ENCODE data around the gene TMEM129.
A peak's percentile ranks its signal among the peaks of the same experiment; 100 is the strongest.
"Not testable (repeated sequence)": the region's sequence is repeated elsewhere in the genome, so short reads cannot be mapped to it uniquely, and the experiment has no call there.

TMEM129 gene

DNA sequence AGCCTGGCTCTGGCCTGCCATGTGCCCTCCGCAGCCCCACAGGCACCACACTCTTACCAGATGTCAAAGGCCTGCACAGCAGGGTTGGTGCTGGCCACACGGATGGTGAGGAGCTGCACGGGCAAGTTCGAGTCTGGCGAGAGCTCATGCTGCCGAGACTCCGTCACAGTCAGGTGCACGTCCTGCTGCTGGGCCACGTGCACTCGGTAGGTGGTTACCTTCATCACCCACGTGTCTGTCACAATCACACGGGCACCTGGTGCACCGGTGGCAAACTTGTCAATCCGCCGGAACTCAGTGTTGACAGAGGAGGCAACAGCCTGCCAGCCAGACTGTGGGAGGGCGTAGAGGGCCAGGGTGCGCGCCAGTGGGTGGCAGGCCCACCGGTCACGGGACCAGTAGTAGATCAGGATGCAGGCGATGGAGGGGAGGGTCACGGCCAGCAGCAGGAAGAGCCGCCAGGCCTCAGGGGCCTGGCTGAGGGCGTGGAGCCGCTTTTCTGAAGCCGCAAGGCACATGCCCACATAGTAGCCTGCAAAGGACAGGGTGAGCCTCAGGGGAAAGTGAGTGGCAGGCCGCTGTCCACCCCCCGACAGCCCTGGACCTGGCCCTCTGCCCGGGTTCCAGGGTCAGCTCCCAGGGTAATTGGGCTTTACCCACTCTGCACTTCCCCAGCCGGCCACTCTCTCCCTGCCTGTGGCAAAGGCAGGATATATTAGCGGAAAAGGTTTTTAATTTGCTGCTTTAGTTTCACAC, 2.9 kb downstream of the TMEM129 start:
- DNase-seq = no peak

DNA sequence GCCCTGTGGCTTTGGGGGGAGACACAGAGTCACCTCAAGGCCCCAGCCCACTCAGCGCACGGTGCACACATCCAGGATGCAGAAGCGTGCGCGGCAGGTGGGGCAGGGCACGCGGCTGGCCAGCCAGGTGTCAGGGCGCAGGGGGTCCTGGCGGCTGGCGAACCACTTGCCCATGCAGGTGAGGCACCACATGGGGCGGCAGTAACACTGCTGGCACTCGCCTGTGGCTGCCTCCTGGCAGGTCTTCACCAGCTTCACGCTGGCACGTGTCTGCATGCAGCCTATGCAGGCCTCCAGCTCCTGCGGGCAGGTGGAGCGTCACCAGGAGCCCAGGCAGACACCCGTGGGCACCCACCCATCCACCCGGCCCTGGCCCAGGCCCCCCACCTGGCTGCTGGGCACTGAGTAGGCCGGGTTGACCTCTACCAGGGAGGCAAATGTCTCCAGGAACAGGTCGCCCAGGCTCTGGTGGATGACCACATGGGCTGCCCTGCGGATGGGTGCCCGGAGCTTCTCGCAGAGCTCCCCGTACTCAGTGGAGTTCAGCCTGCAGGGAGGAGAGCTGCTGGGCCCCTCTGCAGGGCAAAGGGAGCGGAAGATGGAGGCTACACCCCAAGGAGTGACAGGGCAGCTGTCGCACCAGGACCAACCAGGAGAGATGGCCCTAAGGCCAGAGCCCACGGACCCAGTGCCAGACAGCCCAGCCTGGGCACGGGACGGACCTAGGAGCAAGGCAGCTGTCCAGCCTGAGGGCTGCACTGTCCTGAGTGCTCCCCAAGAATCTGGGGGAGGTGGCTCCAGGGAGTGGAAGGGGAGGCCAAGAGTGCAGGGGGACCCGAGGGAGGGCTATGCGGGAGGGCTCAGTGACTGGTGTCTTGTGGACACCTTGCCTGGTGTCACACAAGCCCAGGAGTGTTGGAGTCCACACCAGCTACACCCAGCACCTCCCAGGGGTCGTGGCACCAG, 3.7 kb downstream of the TMEM129 start:
- no peak for DNase-seq

- no peak for DNase-seq
Measured at GRCh38 chr4:1716065-1716945, 4.8 kb downstream of the TMEM129 start.

DNA sequence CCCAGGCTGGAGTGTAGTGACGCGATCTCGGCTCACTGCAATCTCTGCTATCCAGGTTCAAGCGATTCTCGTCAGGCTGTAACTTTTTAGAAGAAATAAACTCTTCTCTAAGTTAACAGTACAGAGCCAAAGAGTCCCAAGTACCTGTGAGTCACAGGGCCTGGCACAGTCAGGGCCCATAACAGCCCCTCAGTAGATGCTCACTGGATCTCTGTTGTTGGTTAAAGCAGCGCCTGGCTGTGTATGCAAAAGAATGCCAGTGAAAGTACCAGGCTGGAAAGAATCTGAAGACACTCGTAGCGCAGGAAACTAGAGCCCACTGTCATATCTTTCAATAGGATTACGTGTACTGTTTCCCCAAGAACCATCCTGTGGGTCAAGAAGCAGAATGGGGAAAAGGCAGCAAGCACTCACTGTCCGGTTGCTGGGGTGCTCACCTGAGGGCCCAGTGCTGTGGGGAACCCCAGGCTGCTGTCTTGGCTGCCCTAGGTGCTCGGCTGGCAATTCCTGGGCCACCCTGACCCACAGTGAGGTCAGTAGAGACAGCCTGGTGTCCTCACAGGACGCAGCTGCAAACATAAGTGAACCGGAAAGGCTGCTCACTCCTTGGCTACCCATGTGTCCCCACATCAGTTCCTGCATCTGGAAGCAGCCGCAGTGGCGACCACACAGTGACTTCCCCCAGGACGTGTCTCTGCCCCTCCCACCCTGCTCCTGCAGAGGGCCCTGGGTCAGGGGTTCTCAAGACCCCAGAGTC, 5.9 kb downstream of the TMEM129 start:
- no peak for DNase-seq

- DNase-seq = no peak
Measured at GRCh38 chr4:1714303-1715001, 6.7 kb downstream of the TMEM129 start.

DNA sequence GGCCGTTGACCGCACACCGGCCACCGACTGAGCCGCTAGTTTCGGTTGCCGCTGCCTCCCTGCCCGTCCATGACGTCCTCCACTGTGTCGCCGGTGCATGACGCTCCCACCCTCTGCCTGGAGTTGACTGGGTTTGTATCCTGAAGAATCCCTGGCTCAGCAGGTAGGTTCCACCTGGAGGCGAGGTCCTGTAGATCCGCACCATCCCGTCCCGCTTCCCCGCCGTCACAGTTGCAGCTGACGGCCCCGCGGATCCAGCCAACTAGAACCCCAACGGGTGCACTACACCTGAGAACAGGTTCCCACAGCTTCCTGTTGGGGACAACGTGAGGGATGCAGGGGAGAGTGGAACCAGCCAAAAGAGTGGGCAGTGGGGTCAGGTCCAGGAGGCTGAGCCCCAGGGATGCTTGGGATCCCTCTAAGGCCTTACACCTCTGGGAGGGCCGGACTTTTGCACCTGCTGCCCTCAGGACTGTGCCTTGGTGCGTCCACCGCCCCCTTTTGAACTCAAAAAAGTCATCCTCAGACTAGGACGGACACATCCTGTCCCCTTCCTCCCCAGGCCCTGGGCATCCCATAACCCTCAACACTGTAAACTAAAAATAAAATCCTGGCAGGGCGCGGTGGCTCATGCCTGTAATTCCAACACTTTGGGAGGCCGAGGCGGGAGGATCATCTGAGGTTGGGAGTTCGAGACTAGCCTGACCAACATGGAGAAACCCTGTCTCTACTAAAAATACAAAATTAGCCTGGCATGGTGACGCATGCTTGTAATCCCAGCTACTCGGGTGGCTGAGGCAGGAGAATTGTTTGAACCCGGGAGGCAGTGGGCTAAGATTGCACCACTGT, 7.9 kb downstream of the TMEM129 start:
- no peak for DNase-seq

- DNase-seq = peak; percentile 49
Measured at GRCh38 chr4:1712216-1713002, 8.7 kb downstream of the TMEM129 start, which contains the start of gene SLBP. Gene SLBP, minus strand, starts transcription at chr4:1712319. Its CDS starts 131 bp downstream, at chr4:1712188.

DNA sequence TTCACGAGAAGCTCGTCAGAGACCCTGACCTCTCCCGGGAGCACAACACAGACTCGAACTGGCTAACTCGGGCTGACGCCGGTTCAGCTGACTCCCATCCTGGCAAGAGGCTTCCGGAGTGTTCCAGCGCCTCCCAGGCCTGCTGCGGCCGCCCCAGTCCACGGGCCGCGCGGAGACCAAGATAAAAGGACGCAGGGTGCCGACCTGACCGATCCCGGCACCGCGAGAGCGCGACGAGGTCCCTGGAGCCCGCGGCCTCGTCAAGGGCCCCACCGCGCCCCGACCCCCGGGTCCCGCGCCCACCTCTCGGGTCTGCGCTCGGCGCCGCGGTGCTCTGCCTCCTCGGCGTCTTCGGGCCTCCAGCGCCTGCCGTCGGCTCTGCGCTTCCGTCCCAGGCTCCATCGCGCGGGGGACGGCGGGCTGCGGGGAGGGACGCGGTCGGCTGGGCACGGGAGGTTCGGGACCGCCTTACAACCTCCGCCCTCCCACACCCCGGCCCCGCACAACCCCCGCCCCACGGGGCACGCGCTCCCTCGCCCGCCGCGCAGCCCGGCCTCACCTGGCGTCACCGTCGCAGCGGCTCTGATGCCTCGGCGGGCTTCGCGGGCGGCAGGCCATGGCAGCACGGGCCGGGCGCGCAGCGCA, 9.4 kb downstream of the TMEM129 start:
- DNase-seq = no peak

DNA sequence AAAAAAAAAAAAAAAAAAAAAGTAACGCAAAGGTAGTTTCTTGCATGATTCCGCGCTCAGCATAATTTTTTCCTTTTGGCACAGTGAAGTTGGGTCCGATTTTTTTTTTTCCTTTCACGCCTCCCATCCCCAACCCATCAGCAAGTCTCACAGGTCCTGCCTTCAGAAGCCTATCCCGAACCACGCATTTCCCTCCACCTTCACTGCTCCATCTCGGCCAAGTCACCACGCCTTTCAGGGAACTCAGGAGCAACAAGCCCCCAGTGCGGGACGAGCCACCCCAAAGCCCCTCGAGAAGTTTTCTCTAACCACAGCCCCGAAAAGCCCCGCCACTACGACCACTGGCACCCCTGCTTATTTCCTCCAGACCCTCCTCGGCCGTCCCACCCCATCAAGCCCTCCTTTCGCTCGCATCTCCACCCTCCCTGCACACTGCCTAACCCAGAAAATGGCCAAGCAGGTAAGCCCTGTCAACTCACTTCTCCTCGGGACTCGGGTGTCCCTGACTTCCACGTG, 10.0 kb downstream of the TMEM129 start:
- DNase-seq = no peak

- no peak for DNase-seq
Measured at GRCh38 chr4:1708581-1708980, 12.5 kb downstream of the TMEM129 start.

DNA sequence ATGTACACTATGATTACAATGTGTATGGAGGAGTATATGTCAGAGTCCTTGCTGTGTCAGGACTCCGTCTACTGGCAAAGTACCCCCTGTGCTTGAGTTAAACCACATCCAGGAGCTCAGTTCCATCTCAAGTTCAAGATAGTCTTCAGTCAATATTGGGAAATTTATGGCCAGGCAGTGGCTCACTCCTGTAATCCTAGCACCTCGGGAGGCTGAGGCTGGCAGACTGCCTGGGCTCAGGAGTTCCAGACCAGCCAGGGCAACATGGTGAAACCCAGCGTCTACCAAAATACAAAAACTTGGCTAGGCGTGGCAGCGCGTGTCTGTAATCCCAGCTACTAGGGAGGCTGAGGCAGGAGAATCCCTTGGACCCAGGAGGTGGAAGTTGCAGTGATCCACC, 14.8 kb downstream of the TMEM129 start:
- no peak for DNase-seq

- DNase-seq = no peak
Measured at GRCh38 chr4:1705732-1706131, 15.4 kb downstream of the TMEM129 start.

DNA sequence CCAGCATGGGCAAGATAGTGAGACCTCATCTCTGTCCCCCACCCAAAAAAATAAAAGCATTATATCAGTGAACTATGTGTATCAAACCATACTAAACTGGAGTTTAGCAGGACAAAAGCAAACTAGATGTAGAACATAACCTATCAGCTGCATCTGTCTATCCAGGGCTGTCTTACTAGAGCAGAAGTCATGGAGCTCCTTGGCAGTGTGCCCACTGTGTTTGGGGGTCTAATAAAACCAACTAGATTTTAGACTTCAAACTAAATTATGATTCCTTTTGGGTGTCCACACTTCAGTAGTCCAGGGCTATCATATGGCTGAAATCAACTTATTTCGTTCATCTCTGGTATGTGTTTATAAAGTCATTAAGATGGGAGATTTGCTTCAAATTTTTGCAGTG, 17.3 kb downstream of the TMEM129 start:
- no peak for DNase-seq

- DNase-seq = not testable (repeated sequence)
Measured at GRCh38 chr4:1701671-1702070, 19.5 kb downstream of the TMEM129 start.

DNA sequence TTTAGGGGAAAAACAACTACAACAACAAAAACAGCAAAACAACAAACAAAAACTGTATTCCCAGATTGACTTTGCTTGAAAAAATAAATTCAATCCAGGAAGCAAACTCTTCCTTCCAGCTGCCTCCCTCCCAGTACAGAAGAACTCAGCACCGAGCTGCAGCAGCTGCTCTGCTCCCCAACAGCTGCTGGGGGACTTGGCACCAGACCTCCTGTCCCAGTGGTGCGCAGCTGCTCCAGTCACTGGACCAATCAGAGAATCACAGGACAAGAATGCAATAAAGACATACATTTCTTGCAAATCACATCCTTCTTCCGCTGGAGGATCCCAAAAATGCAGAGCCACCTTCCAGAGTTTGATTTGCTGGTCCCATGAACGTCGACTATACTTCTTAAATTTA, 25.2 kb downstream of the TMEM129 start:
- DNase-seq = no peak

DNA sequence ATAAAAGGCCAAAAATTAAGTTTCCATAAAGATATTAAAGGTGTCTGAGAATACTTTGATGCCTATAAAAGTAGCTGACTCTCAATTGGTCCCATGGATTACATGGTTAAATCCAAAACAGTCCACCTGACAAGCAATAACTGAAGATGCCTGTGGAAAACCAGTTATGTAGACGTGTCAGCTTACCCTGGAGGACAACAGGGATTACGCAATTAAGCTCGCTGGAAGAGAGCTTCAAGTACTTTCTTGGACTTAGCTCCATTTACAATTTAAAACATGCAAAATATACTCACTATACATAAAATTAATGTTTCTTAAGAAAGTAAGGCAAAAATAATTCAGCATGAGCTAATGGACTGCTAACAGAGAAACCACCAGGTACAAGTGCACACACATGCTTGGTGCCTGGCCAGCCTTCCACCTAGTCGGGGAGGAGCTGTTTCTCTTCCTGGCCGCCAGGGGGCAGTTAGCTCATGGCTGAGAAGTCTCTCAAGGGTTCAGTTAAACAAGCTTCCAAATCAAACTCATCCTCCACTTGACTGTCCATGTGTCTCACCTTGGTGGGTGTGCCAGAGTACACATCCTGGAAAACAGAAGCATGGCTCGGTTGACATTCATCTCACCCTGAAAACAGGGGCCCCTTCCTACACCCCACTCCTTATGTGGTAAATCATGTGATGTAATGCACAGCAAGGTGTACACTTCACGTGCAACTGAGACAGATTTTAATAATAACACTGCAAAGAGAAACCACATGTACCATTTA, 27.8 kb downstream of the TMEM129 start:
- no peak for DNase-seq

DNA sequence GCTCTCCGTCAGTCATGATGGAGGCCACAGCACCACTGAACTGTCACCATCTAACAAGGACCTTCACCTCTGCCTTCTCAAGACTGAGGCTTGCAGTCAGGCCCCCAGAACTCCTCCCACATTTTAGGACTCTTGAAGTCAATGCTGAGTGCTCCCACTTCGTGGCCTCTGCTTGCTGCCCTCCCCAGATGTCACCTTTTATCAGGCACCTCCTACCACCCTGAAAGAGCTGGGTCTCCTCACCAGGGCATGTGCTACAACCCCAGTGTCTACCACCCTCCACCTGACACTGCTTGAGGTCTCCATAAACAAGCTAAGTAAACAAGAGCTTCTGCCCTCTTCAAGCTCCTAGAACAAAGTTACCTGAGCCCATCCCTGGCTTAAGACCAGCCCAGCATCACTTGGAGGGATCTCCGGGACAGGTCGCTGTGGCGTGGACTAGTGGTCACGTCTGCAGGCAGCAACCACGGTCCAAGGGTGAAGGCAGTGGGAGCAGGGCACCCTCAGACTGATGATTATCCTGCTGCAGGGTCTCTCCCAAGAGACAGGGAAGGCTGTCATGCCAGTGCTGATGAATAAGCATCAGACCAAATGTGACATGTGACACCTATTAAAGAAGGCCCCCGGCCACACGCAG, 29.3 kb downstream of the TMEM129 start:
- no peak for DNase-seq

- no peak for DNase-seq
Measured at GRCh38 chr4:1690698-1691097, 30.4 kb downstream of the TMEM129 start.
